HepG2 (cell line): ENCODE results near the gene PYY. TPM values are rescaled to one million over a fixed set of nuclear protein-coding genes. Genes with fewer than 3 reads are reported as not detected.

Experiments used
- ATF7-NPFF ChIP-seq: sonication (generic); formaldehyde crosslinking; IDR thresholded peaks from 2 replicates; pipeline ENCODE4 v1.8.1; 2023; ENCODE audit warnings: mild to moderate bottlenecking, low read depth, missing genetic modification reagents, moderate library complexity
- CREBL2 ChIP-seq: sonication (generic); formaldehyde crosslinking; IDR thresholded peaks from 2 replicates; pipeline ENCODE4 v1.8.1; 2023; ENCODE audit warnings: missing genetic modification reagents, mild to moderate bottlenecking, borderline replicate concordance
- GATA4 ChIP-seq: sonication (generic); IDR thresholded peaks from 2 replicates; pipeline ENCODE4 v1.6.1; 2016; ENCODE audit warnings: antibody characterized with exemption, low read depth, borderline replicate concordance
- GPN1 ChIP-seq: sonication (generic); formaldehyde crosslinking; IDR thresholded peaks from 2 replicates; pipeline ENCODE4 v1.5.1; 2020; ENCODE audit warnings: missing genetic modification reagents, borderline replicate concordance
- HNRNPL ChIP-seq: fragments of 200-400 bp; formaldehyde crosslinking; IDR thresholded peaks from 2 replicates; pipeline ENCODE4 v1.6.1; 2017; ENCODE audit warnings: mild to moderate bottlenecking, low read depth, low read length
- IRF1 ChIP-seq: sonication (generic); formaldehyde crosslinking; IDR thresholded peaks from 2 replicates; pipeline ENCODE4 v1.4.0; 2020; ENCODE audit warnings: low read depth, mild to moderate bottlenecking, missing genetic modification reagents
- JUNB ChIP-seq: sonication (generic); formaldehyde crosslinking; IDR thresholded peaks from 2 replicates; pipeline ENCODE4 v1.8.0; 2022; ENCODE audit warnings: missing genetic modification reagents, mild to moderate bottlenecking, borderline replicate concordance
- MATR3 ChIP-seq: sonication (generic); formaldehyde crosslinking; IDR thresholded peaks from 2 replicates; pipeline ENCODE4 v1.4.0; 2020; ENCODE audit warnings: missing genetic modification reagents
- MTA3 ChIP-seq: sonication (generic); formaldehyde crosslinking; IDR thresholded peaks from 2 replicates; pipeline ENCODE4 v1.4.0; 2020; ENCODE audit warnings: missing genetic modification reagents
- NCOR1 ChIP-seq: fragments of 200-600 bp; sonication (generic); IDR thresholded peaks from 2 replicates; pipeline ENCODE4 v1.7.0; 2017; ENCODE audit warnings: antibody characterized with exemption, low read length, borderline replicate concordance
- NFE2L1 ChIP-seq: sonication (generic); formaldehyde crosslinking; IDR thresholded peaks from 2 replicates; pipeline ENCODE4 v1.4.0; 2020; ENCODE audit warnings: missing genetic modification reagents, mild to moderate bottlenecking, borderline replicate concordance
- NFE2L2 ChIP-seq: fragments of 150-350 bp; IDR thresholded peaks from 2 replicates; pipeline ENCODE4 v1.6.1; 2014; ENCODE audit warnings: low read length
- NFYC ChIP-seq: IDR thresholded peaks from 2 replicates; pipeline ENCODE4 v1.6.1; 2016; ENCODE audit warnings: missing genetic modification reagents, missing compliant biosample characterization
- PAF1 ChIP-seq: IDR thresholded peaks from 2 replicates; pipeline ENCODE4 v1.6.1; 2016; ENCODE audit warnings: missing genetic modification reagents, missing compliant biosample characterization
- PITX1 ChIP-seq: sonication (generic); formaldehyde crosslinking; IDR thresholded peaks from 2 replicates; pipeline ENCODE4 v1.5.1; 2020; ENCODE audit warnings: mild to moderate bottlenecking, missing genetic modification reagents
- PRPF4 ChIP-seq: fragments of 200-400 bp; formaldehyde crosslinking; IDR thresholded peaks from 2 replicates; pipeline ENCODE4 v1.6.1; 2016; ENCODE audit warnings: low read length, low read depth; ENCODE audit not compliant: poor library complexity, severe bottlenecking
- RFX1 ChIP-seq: fragments of 450-650 bp; IDR thresholded peaks from 2 replicates; pipeline ENCODE4 v1.6.1; 2017
- SMYD3 ChIP-seq: sonication (generic); formaldehyde crosslinking; IDR thresholded peaks from 2 replicates; pipeline ENCODE4 v1.8.1; 2023; ENCODE audit warnings: mild to moderate bottlenecking, missing genetic modification reagents
- TEAD3 ChIP-seq: optimal IDR thresholded peaks from 2 replicates; pipeline ENCODE3; 2016; ENCODE audit warnings: borderline replicate concordance
- ZBTB44 ChIP-seq: sonication (generic); formaldehyde crosslinking; IDR thresholded peaks from 2 replicates; pipeline ENCODE4 v1.4.0; 2020; ENCODE audit warnings: missing genetic modification reagents
- ZNF260 ChIP-seq: sonication (generic); formaldehyde crosslinking; IDR thresholded peaks from 2 replicates; pipeline ENCODE4 v1.4.0; 2020; ENCODE audit warnings: missing genetic modification reagents, low read depth, mild to moderate bottlenecking, borderline replicate concordance
- ZNF3 ChIP-seq: IDR thresholded peaks from 2 replicates; pipeline ENCODE4 v1.7.0; 2017; ENCODE audit warnings: inconsistent platforms
- ZNF354B ChIP-seq: sonication (generic); formaldehyde crosslinking; IDR thresholded peaks from 2 replicates; pipeline ENCODE4 v1.8.0; 2022; ENCODE audit warnings: mild to moderate bottlenecking, missing genetic modification reagents
- ZNF468 ChIP-seq: sonication (generic); formaldehyde crosslinking; IDR thresholded peaks from 2 replicates; pipeline ENCODE4 v1.8.0; 2022; ENCODE audit warnings: mild to moderate bottlenecking, moderate library complexity, missing genetic modification reagents
- ZNF761 ChIP-seq: sonication (generic); formaldehyde crosslinking; conservative IDR thresholded peaks from 2 replicates; pipeline ENCODE4 v1.4.0; 2020; ENCODE audit warnings: mild to moderate bottlenecking, missing genetic modification reagents
- ZSCAN25 ChIP-seq: sonication (generic); formaldehyde crosslinking; IDR thresholded peaks from 2 replicates; pipeline ENCODE4 v1.8.0; 2022; ENCODE audit warnings: mild to moderate bottlenecking, missing genetic modification reagents
- polyA plus RNA-seq, 8 experiments: library from polyadenylated mRNA; depleted of rRNA in 3 of 8; stranded (reverse) in 7 of 8; unstranded in 1 of 8; fragments of >200 nt; fragmentation: Illumina TruSeq in 4 of 8; extraction: Trizol in 4 of 8; gene quantifications; 2 replicates each; pipeline versions ENCODE4 v1.2.1 to v1.2.3, GENCODE V29; 2011 to 2016; ENCODE audit warnings: low read depth in 4 of 8, missing spikeins in 1 of 8, mixed read lengths in 1 of 8; ENCODE audit not compliant: insufficient read depth in 1 of 8
- total RNA-seq, 5 experiments: library from RNA; depleted of rRNA; stranded (reverse); fragments of >200 nt; fragmentation: Illumina TruSeq; extraction: Trizol; gene quantifications; 2 replicates each; pipeline ENCODE4 v1.2.3, GENCODE V29; 2016; ENCODE audit warnings: low read depth in 1 of 5

PYY gene
- total and polyA plus RNA-seq, 2 of the 13 experiments (the other 11 are each of a cell fraction or from before 2014, with no cell fraction given), result 0.25 TPM; not detected in 1

- TF ChIP-seq ZNF260 (CRISPR knock-in tag) (no peak), SMYD3 (no peak), TEAD3 (CRISPR knock-in tag) (no peak), ZSCAN25 (CRISPR knock-in tag) (no peak), CREBL2 (CRISPR knock-in tag) (no peak), PAF1 (CRISPR knock-in tag) (no peak), PITX1 (CRISPR knock-in tag) (no peak; the same call in 1 of the 2 replicates), ZNF468 (no peak), NFE2L1 (CRISPR knock-in tag) (no peak), GATA4 (no peak), MATR3 (CRISPR knock-in tag) (no peak), PRPF4 (no peak), JUNB (no peak), HNRNPL (no peak), ZNF761 (no peak), ZNF354B (CRISPR knock-in tag) (no peak), IRF1 (CRISPR knock-in tag) (no peak), NCOR1 (no peak), NFE2L2 (no peak), NFYC (CRISPR knock-in tag) (no peak), GPN1 (CRISPR knock-in tag) (no peak), ZBTB44 (CRISPR knock-in tag) (no peak), ZNF3 (no peak), RFX1 (no peak), ATF7-NPFF (CRISPR knock-in tag) (no peak), MTA3 (CRISPR knock-in tag) (no peak)
Observed at GRCh38 chr17:43994272-43995149, 40.8 kb upstream of the PYY start (continued).
